Liver (tissue), 3 donors: ENCODE data around the gene ASB8.

Source experiments
- CTCF ChIP-seq: fragments of 150-350 bp; IDR thresholded peaks from 2 replicates; pipeline ENCODE4 v1.5.1; 2017; ENCODE audit warnings: improper control_type of control experiment, low read depth, low read length; ENCODE audit not compliant: missing input control
- EGR1 ChIP-seq, 2 donors: IDR thresholded peaks; 2 replicates each; pipeline ENCODE4 v1.6.1; 2016 to 2018; ENCODE audit warnings: antibody characterized with exemption in 2 of 2, low read depth in 2 of 2
- JUND ChIP-seq, 2 donors: IDR thresholded peaks; 2 replicates each; pipeline ENCODE4 v1.6.1; 2016; ENCODE audit warnings: antibody characterized with exemption in 2 of 2
- NR2F2 ChIP-seq: IDR thresholded peaks from 2 replicates; pipeline ENCODE4 v1.6.1; 2016; ENCODE audit warnings: antibody characterized with exemption
- RAD21 ChIP-seq, 2 donors: IDR thresholded peaks; 2 replicates each; pipeline ENCODE4 v1.6.1; 2016; ENCODE audit warnings: antibody characterized with exemption in 2 of 2, mild to moderate bottlenecking in 2 of 2
- RXRA ChIP-seq, 2 donors: IDR thresholded peaks; 2 replicates each; pipeline ENCODE4 v1.6.1; 2017 to 2018; ENCODE audit warnings: antibody characterized with exemption in 2 of 2, mild to moderate bottlenecking in 1 of 2
- TAF1 ChIP-seq: conservative IDR thresholded peaks from 2 replicates; pipeline ENCODE4 v1.6.1; 2016; ENCODE audit warnings: antibody characterized with exemption, mild to moderate bottlenecking
- donor health status: healthy.
- donor health status: healthy.

GRCh38 chr12:48157018-48157888 is at the start of gene ASB8:
- TF ChIP-seq CTCF = peak; percentile 43
- TF ChIP-seq RXRA (IDR thresholded peaks at IDR 0.05) = peak; percentile 31 to 33
- no peak for TF ChIP-seq JUND (IDR thresholded peaks at IDR 0.05)
- TF ChIP-seq TAF1 = peak; percentile 97
- TF ChIP-seq RAD21 (IDR thresholded peaks at IDR 0.05) = peak; percentile 42 to 49
- peak; percentile 77 for TF ChIP-seq NR2F2
- no peak for TF ChIP-seq EGR1 (IDR thresholded peaks at IDR 0.05; ENCODE audit: low read depth in 2 of 2)
